Mesendoderm (in vitro differentiated cells): ENCODE data around the gene GADD45A.

Experiments
- DNase-seq: peaks from one replicate; pipeline ENCODE4 v3.0.0; 2013
- H2AK5ac ChIP-seq: 2 replicates; pipeline ENCODE4 v1.6.1; 2013; ENCODE audit warnings: low read length, inconsistent platforms
- H2BK120ac ChIP-seq: 2 replicates; pipeline ENCODE4 v1.6.1; 2013; ENCODE audit warnings: low read depth, mild to moderate bottlenecking, low read length, moderate library complexity, mixed read lengths
- H2BK15ac ChIP-seq: replicated peaks from 2 replicates; pipeline ENCODE4 v1.6.1; 2013; ENCODE audit warnings: low read depth, mild to moderate bottlenecking, moderate library complexity
- H2BK5ac ChIP-seq: 2 replicates; pipeline ENCODE4 v1.6.1; 2013; ENCODE audit warnings: low read length, inconsistent platforms
- H3K18ac ChIP-seq: 2 replicates; pipeline ENCODE4 v1.6.1; 2013; ENCODE audit warnings: mild to moderate bottlenecking, low read length, mixed read lengths
- H3K23ac ChIP-seq: one replicate; pipeline ENCODE4 v1.6.1; 2013; ENCODE audit warnings: low read length
- H3K27ac ChIP-seq: 2 replicates; pipeline ENCODE4 v1.5.1; 2013; ENCODE audit warnings: low read depth, mild to moderate bottlenecking, inconsistent platforms, low read length, moderate library complexity
- H3K27me3 ChIP-seq: 2 replicates; pipeline ENCODE4 v1.6.1; 2013; ENCODE audit warnings: low read length, control low read depth, mild to moderate bottlenecking, inconsistent platforms; ENCODE audit not compliant: insufficient read depth, poor library complexity
- H3K36me3 ChIP-seq: 2 replicates; pipeline ENCODE4 v1.6.1; 2013; ENCODE audit warnings: low read length, inconsistent platforms; ENCODE audit not compliant: control insufficient read depth, insufficient read depth
- H3K4ac ChIP-seq: one replicate; pipeline ENCODE4 v1.6.1; 2013; ENCODE audit warnings: low read depth, mild to moderate bottlenecking, low read length, moderate library complexity
- H3K4me1 ChIP-seq: 2 replicates; pipeline ENCODE4 v1.6.1; 2013; ENCODE audit warnings: low read depth, low read length, inconsistent platforms; ENCODE audit not compliant: control insufficient read depth
- H3K4me2 ChIP-seq: 2 replicates; pipeline ENCODE4 v1.6.1; 2013; ENCODE audit warnings: low read length
- H3K4me3 ChIP-seq: 2 replicates; pipeline ENCODE4 v1.5.1; 2013; ENCODE audit warnings: mild to moderate bottlenecking, low read length
- H3K56ac ChIP-seq: one replicate; pipeline ENCODE4 v1.6.1; 2013; ENCODE audit warnings: low read length
- H3K79me1 ChIP-seq: 2 replicates; pipeline ENCODE4 v1.6.1; 2013; ENCODE audit warnings: low read length, inconsistent platforms
- H3K79me2 ChIP-seq: 2 replicates; pipeline ENCODE4 v1.6.1; 2013; ENCODE audit warnings: mild to moderate bottlenecking, low read length; ENCODE audit not compliant: control insufficient read depth, insufficient read depth
- H3K9ac ChIP-seq: 2 replicates; pipeline ENCODE4 v1.6.1; 2013; ENCODE audit warnings: low read length, inconsistent platforms
- H4K5ac ChIP-seq: one replicate; pipeline ENCODE4 v1.6.1; 2013; ENCODE audit warnings: low read length
- H4K8ac ChIP-seq: one replicate; pipeline ENCODE4 v1.6.1; 2013; ENCODE audit warnings: low read depth, mild to moderate bottlenecking, control low read depth, low read length, moderate library complexity
- WGBS: extraction: QIAGEN DNeasy Blood & Tissue Kit; methylation state at CpG from one replicate; pipeline ENCODE4 v1.1.7; 2013; ENCODE audit warnings: low lambda C conversion rate, missing lambda C conversion rate; ENCODE audit not compliant: insufficient coverage; ENCODE audit errors: extremely low coverage; 5-methylcytosine and 5-hydroxymethylcytosine counted together

The GADD45A gene

GRCh38 chr1:67645495-67646144 lies 39.4 kb upstream of the GADD45A start:
- H2BK5ac ChIP-seq, result no peak overlapping the region
- H3K79me1 ChIP-seq, result no peaks in the 10 kb centered on the region
- DNase-seq, result no peak
- no peak overlapping the region for H3K23ac ChIP-seq
- H3K27ac ChIP-seq, result no peak overlapping the region
- no peak overlapping the region for H3K9ac ChIP-seq
- H3K27me3 ChIP-seq, result no peaks in the 10 kb centered on the region
- H3K79me2 ChIP-seq, result no peaks in the 10 kb centered on the region
- no peak overlapping the region for H2AK5ac ChIP-seq
- no peak overlapping the region for H2BK15ac ChIP-seq
- H3K56ac ChIP-seq, result peak overlapping the region; percentile 9
- no peak overlapping the region for H4K8ac ChIP-seq
- no peak overlapping the region for H4K5ac ChIP-seq
- no peak overlapping the region for H3K4me3 ChIP-seq
- peaks cover 9% of the 10 kb centered on the region for H3K4me1 ChIP-seq
- H3K36me3 ChIP-seq, result no peaks in the 10 kb centered on the region
- H3K4me2 ChIP-seq, result no peak overlapping the region
- WGBS, result no CpG with 5 or more reads among the region's 3 CpGs
- no peak overlapping the region for H3K4ac ChIP-seq
- H2BK120ac ChIP-seq, result no peak overlapping the region
- no peak overlapping the region for H3K18ac ChIP-seq

- H2BK120ac ChIP-seq, result no peak overlapping the region
- no CpG with 5 or more reads among the region's 3 CpGs for WGBS
- no peak overlapping the region for H3K4me3 ChIP-seq
- H3K18ac ChIP-seq, result peak overlapping the region; percentile 11
- H3K79me1 ChIP-seq, result no peaks in the 10 kb centered on the region
- no peaks in the 10 kb centered on the region for H3K79me2 ChIP-seq
- no peak overlapping the region for H3K4ac ChIP-seq
- no peaks in the 10 kb centered on the region for H3K27me3 ChIP-seq
- H3K23ac ChIP-seq, result no peak overlapping the region
- H2AK5ac ChIP-seq, result no peak overlapping the region
- H2BK15ac ChIP-seq, result no peak overlapping the region
- H3K9ac ChIP-seq, result no peak overlapping the region
- no peak overlapping the region for H2BK5ac ChIP-seq
- peak overlapping the region; percentile 9 for H3K56ac ChIP-seq
- peak; percentile 74 for DNase-seq
- H4K8ac ChIP-seq, result no peak overlapping the region
- H3K27ac ChIP-seq, result peak overlapping the region; percentile 30
- no peak overlapping the region for H4K5ac ChIP-seq
- H3K36me3 ChIP-seq, result no peaks in the 10 kb centered on the region
- H3K4me1 ChIP-seq, result peaks cover 9% of the 10 kb centered on the region
- H3K4me2 ChIP-seq, result no peak overlapping the region
Measured at GRCh38 chr1:67646145-67647035, 38.6 kb upstream of the GADD45A start.

GRCh38 chr1:67647036-67647798 lies 37.8 kb upstream of the GADD45A start:
- Histone ChIP-seq H3K56ac (peak overlapping the region; percentile 10), H2BK120ac (no peak overlapping the region), H4K5ac (no peak overlapping the region), H3K18ac (peak overlapping the region; percentile 11), H2BK5ac (no peak overlapping the region), H3K4me1 (peaks cover 9% of the 10 kb centered on the region), H4K8ac (no peak overlapping the region), H3K4ac (no peak overlapping the region), H2AK5ac (no peak overlapping the region), H3K79me1 (no peaks in the 10 kb centered on the region), H3K23ac (no peak overlapping the region), H3K4me3 (no peak overlapping the region), H3K27ac (peak overlapping the region; percentile 30), H3K9ac (no peak overlapping the region), H3K4me2 (no peak overlapping the region), H3K36me3 (no peaks in the 10 kb centered on the region), H2BK15ac (no peak overlapping the region), H3K79me2 (no peaks in the 10 kb centered on the region), H3K27me3 (no peaks in the 10 kb centered on the region)
- no CpG with 5 or more reads among the region's 7 CpGs for WGBS
- DNase-seq, result peak; percentile 26

- Histone ChIP-seq H3K4me2 (no peak overlapping the region), H3K56ac (no peak overlapping the region)
- WGBS, result no CpG with 5 or more reads among the region's 3 CpGs
Measured at GRCh38 chr1:67647814-67648358, 37.1 kb upstream of the GADD45A start.

GRCh38 chr1:67648582-67649326 lies 36.2 kb upstream of the GADD45A start:
- WGBS, result no CpG with 5 or more reads among the region's 6 CpGs
- Histone ChIP-seq H3K23ac (no peak overlapping the region), H3K4me2 (no peak overlapping the region), H3K18ac (no peak overlapping the region), H3K56ac (no peak overlapping the region), H2AK5ac (no peak overlapping the region), H3K9ac (no peak overlapping the region), H3K4me1 (peaks cover 9% of the 10 kb centered on the region), H3K4me3 (no peak overlapping the region), H2BK15ac (no peak overlapping the region), H3K79me1 (no peaks in the 10 kb centered on the region), H2BK120ac (no peak overlapping the region), H4K8ac (no peak overlapping the region), H3K36me3 (no peaks in the 10 kb centered on the region), H4K5ac (no peak overlapping the region), H3K27me3 (no peaks in the 10 kb centered on the region), H2BK5ac (no peak overlapping the region), H3K4ac (no peak overlapping the region), H3K79me2 (no peaks in the 10 kb centered on the region), H3K27ac (no peak overlapping the region)
- peak; percentile 46 for DNase-seq

More at GRCh38 chr1:67647814-67648358, 37.1 kb upstream of the GADD45A start:
- H2BK15ac ChIP-seq, result no peak overlapping the region
- no peak overlapping the region for H2AK5ac ChIP-seq
- H3K79me1 ChIP-seq, result no peaks in the 10 kb centered on the region
- no peaks in the 10 kb centered on the region for H3K36me3 ChIP-seq
- no peak overlapping the region for H3K4me3 ChIP-seq
- H4K5ac ChIP-seq, result no peak overlapping the region
- H2BK120ac ChIP-seq, result no peak overlapping the region
- peaks cover 9% of the 10 kb centered on the region for H3K4me1 ChIP-seq
- H3K23ac ChIP-seq, result no peak overlapping the region
- H3K4ac ChIP-seq, result no peak overlapping the region
- no peak for DNase-seq
- no peak overlapping the region for H3K27ac ChIP-seq
- H2BK5ac ChIP-seq, result no peak overlapping the region
- no peak overlapping the region for H3K18ac ChIP-seq
- H3K79me2 ChIP-seq, result no peaks in the 10 kb centered on the region
- no peak overlapping the region for H3K9ac ChIP-seq
- no peak overlapping the region for H4K8ac ChIP-seq
- H3K27me3 ChIP-seq, result no peaks in the 10 kb centered on the region
